ENCODE results near the gene G6PC1.
"Not testable (repeated sequence)": the region's sequence is repeated elsewhere in the genome, so short reads cannot be mapped to it uniquely, and the experiment has no call there.

Gene G6PC1

DNA sequence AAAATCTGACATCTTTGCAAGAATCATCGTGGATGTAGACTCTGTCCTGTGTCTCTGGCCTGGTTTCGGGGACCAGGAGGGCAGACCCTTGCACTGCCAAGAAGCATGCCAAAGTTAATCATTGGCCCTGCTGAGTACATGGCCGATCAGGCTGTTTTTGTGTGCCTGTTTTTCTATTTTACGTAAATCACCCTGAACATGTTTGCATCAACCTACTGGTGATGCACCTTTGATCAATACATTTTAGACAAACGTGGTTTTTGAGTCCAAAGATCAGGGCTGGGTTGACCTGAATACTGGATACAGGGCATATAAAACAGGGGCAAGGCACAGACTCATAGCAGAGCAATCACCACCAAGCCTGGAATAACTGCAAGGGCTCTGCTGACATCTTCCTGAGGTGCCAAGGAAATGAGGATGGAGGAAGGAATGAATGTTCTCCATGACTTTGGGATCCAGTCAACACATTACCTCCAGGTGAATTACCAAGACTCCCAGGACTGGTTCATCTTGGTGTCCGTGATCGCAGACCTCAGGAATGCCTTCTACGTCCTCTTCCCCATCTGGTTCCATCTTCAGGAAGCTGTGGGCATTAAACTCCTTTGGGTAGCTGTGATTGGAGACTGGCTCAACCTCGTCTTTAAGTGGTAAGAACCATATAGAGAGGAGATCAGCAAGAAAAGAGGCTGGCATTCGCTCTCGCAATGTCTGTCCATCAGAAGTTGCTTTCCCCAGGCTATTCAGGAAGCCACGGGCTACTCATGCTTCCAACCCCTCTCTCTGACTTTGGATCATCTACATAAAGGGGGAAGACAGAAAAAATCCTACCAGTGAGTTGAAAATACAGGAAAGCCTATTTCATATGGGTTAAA, at the start of gene G6PC1:
Gene G6PC1 (plus strand): TSS at position 340 of the 872 bp plus-strand sequence. CDS start 78 bp downstream, at position 418.
- no peak for DNase-seq

DNA sequence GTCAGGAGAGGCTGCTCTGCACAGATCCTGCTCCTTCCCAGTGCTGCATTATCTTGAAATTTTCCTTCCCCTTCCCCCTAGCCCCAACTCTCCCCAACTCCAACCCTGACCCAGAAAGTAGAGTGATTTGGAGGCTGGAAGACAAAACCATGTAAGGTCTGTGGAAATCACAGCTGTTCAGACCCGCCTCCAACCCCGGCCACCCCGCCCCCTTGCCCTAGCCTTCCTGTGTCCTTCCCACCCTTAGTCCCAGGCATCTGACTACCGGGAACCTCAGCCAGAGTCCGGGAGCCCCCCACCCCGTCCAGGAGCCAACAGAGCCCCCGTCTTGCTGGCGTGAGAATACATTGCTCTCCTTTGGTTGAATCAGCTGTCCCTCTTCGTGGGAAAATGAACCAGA, 49.6 kb upstream of the G6PC1 start, which contains the start of gene AOC3:
Gene AOC3 (plus strand): TSS at position 246 of the 400 bp plus-strand sequence. CDS start 145 bp downstream, at position 391.
- DNase-seq: no peak

GRCh38 chr17:42851371-42852240, 49.0 kb upstream of the G6PC1 start:
- DNase-seq: not testable (repeated sequence)

DNA sequence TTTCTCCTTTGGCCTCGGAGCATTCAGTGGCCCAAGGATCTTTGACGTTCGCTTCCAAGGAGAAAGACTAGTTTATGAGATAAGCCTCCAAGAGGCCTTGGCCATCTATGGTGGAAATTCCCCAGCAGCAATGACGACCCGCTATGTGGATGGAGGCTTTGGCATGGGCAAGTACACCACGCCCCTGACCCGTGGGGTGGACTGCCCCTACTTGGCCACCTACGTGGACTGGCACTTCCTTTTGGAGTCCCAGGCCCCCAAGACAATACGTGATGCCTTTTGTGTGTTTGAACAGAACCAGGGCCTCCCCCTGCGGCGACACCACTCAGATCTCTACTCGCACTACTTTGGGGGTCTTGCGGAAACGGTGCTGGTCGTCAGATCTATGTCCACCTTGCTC, 48.2 kb upstream of the G6PC1 start:
- DNase-seq: no peak

DNA sequence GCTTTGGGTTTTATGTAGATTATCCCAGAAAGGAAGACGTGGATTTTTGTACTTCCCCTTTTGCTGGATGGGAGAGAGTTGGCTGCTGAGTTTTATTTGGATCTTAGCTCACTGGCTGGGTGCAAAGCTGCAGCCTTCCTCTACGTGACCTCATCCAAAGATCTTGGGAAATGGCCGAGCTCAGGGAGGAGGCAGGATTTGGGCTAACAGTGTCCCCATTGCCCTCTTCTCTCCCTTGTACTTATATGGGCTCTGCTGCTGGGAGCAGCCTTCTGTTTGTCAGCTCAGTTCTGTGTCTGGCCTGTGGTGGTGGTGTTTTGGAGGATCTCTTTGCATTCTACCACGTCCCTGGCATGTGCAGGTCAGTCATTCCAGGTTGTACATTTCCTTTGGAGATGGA, 47.6 kb upstream of the G6PC1 start:
- no peak for DNase-seq

DNA sequence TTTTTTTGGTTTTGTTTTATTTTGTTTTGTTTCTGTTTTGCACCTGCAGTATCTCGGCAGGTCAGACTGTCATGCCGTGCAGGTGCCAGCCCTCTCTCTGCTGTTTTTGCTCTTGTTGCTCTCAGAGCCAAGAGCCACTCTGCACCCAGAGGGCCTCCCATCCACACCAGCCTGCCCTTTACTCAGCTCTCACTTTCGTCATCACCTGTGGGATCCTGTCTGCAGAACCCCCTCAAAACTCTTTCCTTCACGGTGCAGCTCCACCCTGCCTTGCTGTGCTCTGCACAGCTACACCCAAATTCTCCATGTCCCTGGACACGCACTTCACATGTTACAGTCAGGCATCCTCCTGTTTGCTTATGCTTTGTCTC, 47.0 kb upstream of the G6PC1 start:
- DNase-seq: no peak

GRCh38 chr17:42853968-42854790, 46.4 kb upstream of the G6PC1 start:
- no peak for DNase-seq

GRCh38 chr17:42855048-42855596, 45.5 kb upstream of the G6PC1 start:
- no peak for DNase-seq

DNA sequence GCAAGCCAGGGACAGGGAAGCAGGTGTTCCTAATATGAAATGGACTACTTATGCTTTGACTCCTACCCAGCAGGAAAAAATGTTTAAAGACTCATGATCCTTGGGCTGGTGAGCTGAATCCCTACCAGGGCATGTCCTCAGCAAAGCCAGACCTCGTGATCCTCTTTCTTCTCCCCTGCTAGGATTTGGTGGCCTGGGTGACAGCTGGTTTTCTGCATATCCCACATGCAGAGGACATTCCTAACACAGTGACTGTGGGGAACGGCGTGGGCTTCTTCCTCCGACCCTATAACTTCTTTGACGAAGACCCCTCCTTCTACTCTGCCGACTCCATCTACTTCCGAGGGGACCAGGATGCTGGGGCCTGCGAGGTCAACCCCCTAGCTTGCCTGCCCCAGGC, 44.5 kb upstream of the G6PC1 start:
- DNase-seq: not testable (repeated sequence)

GRCh38 chr17:42856516-42856915, 44.1 kb upstream of the G6PC1 start:
- not testable (repeated sequence) for DNase-seq

DNA sequence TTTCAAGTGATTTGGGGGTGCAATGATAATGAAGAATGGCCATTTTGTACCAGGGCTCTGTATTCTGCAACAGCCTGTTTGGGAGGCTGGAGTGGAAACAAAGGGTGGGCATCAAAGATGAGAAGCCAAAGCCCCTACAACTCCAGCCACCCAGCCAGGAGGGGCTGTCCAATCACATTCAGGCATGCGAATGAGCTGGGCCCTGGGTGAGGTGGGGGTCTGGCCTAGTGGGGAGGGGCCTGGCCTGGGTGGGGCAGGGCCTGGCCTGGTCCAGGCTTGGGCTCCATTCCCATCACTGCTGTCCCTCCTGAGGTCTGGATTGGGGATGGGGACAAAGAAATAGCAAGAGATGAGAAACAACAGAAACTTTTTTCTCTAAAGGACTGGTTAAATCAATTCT, 43.2 kb upstream of the G6PC1 start:
- no peak for DNase-seq

- DNase-seq: no peak
Measured at GRCh38 chr17:42865638-42866094, 34.9 kb upstream of the G6PC1 start.

- no peak for DNase-seq
Measured at GRCh38 chr17:42866216-42866615, 34.4 kb upstream of the G6PC1 start.

DNA sequence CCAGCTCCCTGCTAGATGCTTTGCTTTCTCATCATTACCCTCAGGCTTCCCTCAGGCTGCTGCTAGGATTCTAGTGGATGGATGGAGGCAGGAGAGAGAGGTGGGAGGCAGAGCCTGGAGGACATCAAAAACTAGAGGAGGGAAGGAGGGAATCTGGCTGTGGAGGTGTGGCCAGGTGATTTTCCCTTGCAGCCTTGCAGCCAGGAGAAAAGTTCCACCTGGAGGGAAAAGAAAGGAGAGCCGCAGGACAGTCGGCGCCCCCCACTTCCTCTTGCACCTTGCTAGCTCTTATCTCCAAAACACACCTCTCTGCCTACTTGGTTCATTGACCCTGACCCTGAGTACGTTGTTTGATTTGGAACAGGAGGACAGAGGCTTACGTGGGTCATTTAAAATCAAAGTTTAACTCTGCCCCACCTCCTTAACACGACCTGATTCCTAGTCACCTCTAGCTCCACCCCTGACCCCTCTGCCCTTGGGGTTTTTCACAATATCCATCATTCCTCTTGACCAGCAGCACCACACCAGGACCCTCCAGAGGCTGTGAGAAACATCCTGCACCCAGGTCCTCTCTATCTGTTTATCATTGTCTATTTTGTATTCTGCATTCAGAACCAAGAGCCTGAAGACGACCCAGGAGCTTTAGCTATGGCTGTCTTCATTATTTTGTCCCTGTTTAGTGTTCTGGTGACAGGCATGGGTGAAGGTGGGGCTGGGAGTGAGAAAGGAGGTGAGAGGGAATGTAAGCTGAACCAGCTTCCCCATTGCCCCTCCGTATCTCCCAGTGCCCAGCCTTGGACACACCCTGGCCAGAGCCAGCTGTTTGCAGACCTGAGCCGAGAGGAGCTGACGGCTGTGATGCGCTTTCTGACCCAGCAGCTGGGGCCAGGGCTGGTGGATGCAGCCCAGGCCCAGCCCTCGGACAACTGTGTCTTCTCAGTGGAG, 33.7 kb upstream of the G6PC1 start:
- no peak for DNase-seq

GRCh38 chr17:42867694-42868261, 32.8 kb upstream of the G6PC1 start:
- DNase-seq: not testable (repeated sequence)

DNA sequence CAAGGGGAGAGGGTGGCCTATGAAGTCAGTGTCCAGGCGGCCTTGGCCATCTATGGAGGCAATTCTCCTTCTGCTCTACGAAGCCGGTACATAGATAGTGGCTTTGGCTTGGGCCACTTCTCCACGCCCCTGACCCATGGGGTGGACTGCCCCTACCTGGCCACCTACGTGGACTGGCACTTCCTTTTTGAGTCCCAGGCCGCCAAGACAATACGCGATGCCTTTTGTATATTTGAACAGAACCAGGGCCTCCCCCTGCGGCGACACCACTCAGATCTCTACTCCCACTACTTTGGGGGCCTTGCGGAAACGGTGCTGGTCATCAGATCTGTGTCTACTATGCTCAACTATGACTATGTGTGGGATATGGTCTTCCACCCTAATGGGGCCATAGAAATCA, 32.3 kb upstream of the G6PC1 start:
- no peak for DNase-seq

- DNase-seq: no peak
Measured at GRCh38 chr17:42871647-42872046, 29.0 kb upstream of the G6PC1 start.

GRCh38 chr17:42872251-42872965, 28.2 kb upstream of the G6PC1 start:
- no peak for DNase-seq

GRCh38 chr17:42873315-42873714, 27.3 kb upstream of the G6PC1 start:
- no peak for DNase-seq

All from CD4-positive, alpha-beta T cell treated with Interleukin-6 for 4 hours (primary cell).